Subcutaneous adipose tissue (tissue), 4 donors: ENCODE results near the gene DLX2. TPM values are rescaled to one million over a fixed set of nuclear protein-coding genes. Genes with fewer than 3 reads are reported as not detected.

Experiments
- total RNA-seq, 4 donors: library from RNA; depleted of rRNA; stranded (reverse); fragments of >200 nt; gene quantifications; one replicate each; pipeline ENCODE4 v1.1.0, GENCODE V29; 2016

Gene DLX2
- total RNA-seq, 4 donors from 2014 or later = not detected

Other genes with a start within 250 kb of the DLX2 start
- gene SLC25A12, start 208.7 kb downstream of the DLX2 start, total RNA-seq = 10 to 100 TPM; 12.4 to 24.0 (median 14.6) TPM
- 10 to 100 TPM; 17.0 to 38.6 (median 22.7) TPM for gene HAT1, start 180.4 kb downstream of the DLX2 start, total RNA-seq
- gene METAP1D, start 102.9 kb downstream of the DLX2 start, total RNA-seq = 10 to 100 TPM in 1 of 4 donors, 1 to 10 TPM in 3; 4.8 to 14.3 (median 6.6) TPM
- not detected for gene DLX1, start 17.4 kb downstream of the DLX2 start, total RNA-seq